Muscle of leg (tissue), 11 donors: ENCODE results near the gene MYH10. TPM values are rescaled to one million over a fixed set of nuclear protein-coding genes. Genes with fewer than 3 reads are reported as not detected.

Source experiments
- DNase-seq: peaks from one replicate; pipeline ENCODE4 v3.0.0; 2013
- H3K27ac ChIP-seq: one replicate; pipeline ENCODE4 v1.5.1; 2013; ENCODE audit warnings: mild to moderate bottlenecking, low read length, control low read depth
- H3K27me3 ChIP-seq: one replicate; pipeline ENCODE4 v1.6.1; 2013; ENCODE audit warnings: low read length; ENCODE audit not compliant: control insufficient read depth, insufficient read depth
- H3K36me3 ChIP-seq: one replicate; pipeline ENCODE4 v1.6.1; 2013; ENCODE audit warnings: low read length; ENCODE audit not compliant: control insufficient read depth, insufficient read depth
- H3K4me1 ChIP-seq: one replicate; pipeline ENCODE4 v1.6.1; 2013; ENCODE audit warnings: low read length; ENCODE audit not compliant: control insufficient read depth, insufficient read depth
- H3K4me3 ChIP-seq: one replicate; pipeline ENCODE4 v1.5.1; 2013; ENCODE audit warnings: low read length, control low read depth
- H3K9me3 ChIP-seq: replicated peaks from 2 replicates; pipeline ENCODE4 v1.6.1; 2013; ENCODE audit warnings: low read depth, low read length; ENCODE audit not compliant: control insufficient read depth
- WGBS: methylation state at CpG from one replicate; pipeline ENCODE4 v1.1.5; 2013; ENCODE audit warnings: missing lambda C conversion rate; ENCODE audit not compliant: insufficient coverage; 5-methylcytosine and 5-hydroxymethylcytosine counted together
- polyA plus RNA-seq, 8 donors: library from polyadenylated mRNA; unstranded; fragments of 120-200 nt; gene quantifications; one replicate each; pipeline versions ENCODE4 v1.2.1 to v1.2.3, GENCODE V29; 2013; ENCODE audit warnings: inconsistent platforms in 1 of 8, low replicate concordance in 1 of 8; ENCODE audit not compliant: insufficient read length in 8 of 8, insufficient read depth in 1 of 8
- total RNA-seq: library from RNA; stranded (reverse); fragments of 120-200 nt; gene quantifications from one replicate; pipeline ENCODE4 v1.2.4, GENCODE V29; 2013

Gene MYH10
- total and polyA plus RNA-seq, 9 donors: 44.2 to 92.6 (median 72.6) TPM

DNA sequence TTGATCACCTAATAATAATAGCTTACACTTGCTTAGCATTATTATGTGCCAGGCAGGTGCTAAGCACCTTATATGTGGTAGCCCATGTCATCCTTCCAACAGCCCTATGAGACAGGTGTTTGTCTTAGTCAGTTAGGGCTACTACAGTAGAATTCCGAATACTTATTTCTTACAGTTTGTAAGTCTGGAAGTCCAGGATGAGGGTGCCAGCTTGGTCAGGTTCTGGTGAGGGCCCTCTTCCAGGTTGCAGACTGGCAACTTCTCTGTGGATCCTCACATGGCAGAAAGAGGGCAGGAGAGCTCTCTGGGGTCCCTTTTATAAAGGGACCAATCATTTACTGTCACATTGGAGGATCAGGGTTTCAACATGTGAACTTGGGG, 19.6 kb upstream of the MYH10 start:
- Histone ChIP-seq H3K27me3 (peaks cover 2% of the 10 kb centered on the region), H3K27ac (peak overlapping the region; percentile 35), H3K4me1 (peaks cover 5% of the 10 kb centered on the region), H3K4me3 (no peak overlapping the region), H3K9me3 (no peaks in the 10 kb centered on the region), H3K36me3 (no peaks in the 10 kb centered on the region)
- WGBS: no CpG with 5 or more reads among the region's 1 CpG
- no peak for DNase-seq

DNA sequence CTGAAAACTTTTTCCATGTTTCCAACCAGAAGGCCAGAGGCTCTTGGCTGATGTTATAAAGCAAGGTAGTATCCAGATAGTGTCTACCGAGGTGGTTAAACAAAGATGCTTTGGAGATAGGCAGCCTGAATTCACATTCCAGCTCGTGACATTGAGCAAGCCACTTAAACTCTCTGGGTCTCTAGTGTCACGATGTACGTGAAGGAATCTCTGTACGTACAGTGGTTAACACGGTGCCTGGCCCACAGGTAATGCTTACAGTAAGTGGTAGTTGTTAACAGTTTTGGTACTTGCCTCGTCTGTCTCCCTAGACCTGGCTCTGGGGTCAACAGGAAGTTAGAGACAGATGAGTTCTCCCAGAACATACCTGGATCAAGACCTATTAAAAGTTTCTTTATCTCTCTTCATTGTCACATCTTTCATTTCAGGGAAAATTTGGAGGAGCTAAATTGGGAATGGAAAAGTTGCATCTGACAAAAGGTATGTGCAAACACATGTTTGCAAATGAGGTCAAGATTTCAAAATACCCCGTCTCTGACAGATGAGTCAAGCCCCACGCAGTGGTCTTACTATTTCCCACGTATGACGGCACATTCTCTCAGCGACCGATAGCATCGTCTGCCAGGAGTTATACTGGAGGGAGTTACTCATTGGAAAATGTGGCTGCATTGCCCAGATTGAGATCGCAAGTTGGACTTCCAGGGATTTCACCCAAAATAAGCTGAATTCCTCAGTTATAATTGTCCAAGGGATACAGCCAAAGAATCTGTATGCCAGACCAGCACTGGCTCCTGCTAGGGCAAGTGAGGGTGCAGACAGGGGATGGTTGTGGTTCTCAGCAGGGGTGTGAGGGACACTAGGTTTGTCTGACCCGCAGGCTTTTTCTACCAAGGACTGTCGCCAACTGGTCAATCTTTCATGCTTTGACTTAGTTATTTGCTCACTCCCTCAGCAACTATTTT, 18.9 kb upstream of the MYH10 start:
- Histone ChIP-seq H3K36me3 (no peaks in the 10 kb centered on the region), H3K9me3 (no peaks in the 10 kb centered on the region), H3K4me1 (peaks cover 5% of the 10 kb centered on the region), H3K27ac (peak overlapping the region; percentile 57), H3K27me3 (peaks cover 2% of the 10 kb centered on the region), H3K4me3 (no peak overlapping the region)
- WGBS: 38% methylated on average over 10 of the region's 17 CpGs
- peak; percentile 89 for DNase-seq

GRCh38 chr17:8647956-8648355, 17.4 kb upstream of the MYH10 start:
- Histone ChIP-seq H3K27me3 (peaks cover 2% of the 10 kb centered on the region), H3K36me3 (no peaks in the 10 kb centered on the region), H3K4me1 (peaks cover 5% of the 10 kb centered on the region), H3K27ac (peak overlapping the region; percentile 72), H3K9me3 (no peaks in the 10 kb centered on the region), H3K4me3 (no peak overlapping the region)
- peak; percentile 75 for DNase-seq
- WGBS: 80% methylated on average over 2 of the region's 7 CpGs

GRCh38 chr17:8647202-8647601, 16.7 kb upstream of the MYH10 start:
- H3K27me3 ChIP-seq: peaks cover 2% of the 10 kb centered on the region
- H3K4me1 ChIP-seq: peaks cover 5% of the 10 kb centered on the region
- no peak overlapping the region for H3K4me3 ChIP-seq
- 88% methylated on average over 4 of the region's 7 CpGs for WGBS
- H3K9me3 ChIP-seq: no peaks in the 10 kb centered on the region
- peak overlapping the region; percentile 13 for H3K27ac ChIP-seq
- no peaks in the 10 kb centered on the region for H3K36me3 ChIP-seq
- DNase-seq: no peak

DNA sequence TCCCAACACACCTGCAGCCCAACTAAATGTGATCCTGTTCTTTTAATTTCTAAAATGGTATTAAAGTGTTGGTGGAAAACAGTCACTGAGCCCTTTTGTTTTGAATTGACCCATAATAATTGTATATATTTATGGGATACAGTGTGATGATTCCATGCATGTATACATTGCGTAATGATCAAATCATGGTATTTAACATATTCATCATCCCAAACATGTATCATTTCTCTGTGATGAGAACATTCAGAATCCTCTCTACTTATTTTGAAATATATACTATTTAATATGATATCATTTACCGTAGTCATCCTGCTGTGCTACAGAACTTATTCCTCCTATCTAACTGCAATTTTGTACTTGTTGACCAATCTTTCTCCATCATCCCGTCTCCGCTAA, 14.0 kb upstream of the MYH10 start:
- H3K27me3 ChIP-seq: no peaks in the 10 kb centered on the region
- H3K9me3 ChIP-seq: no peaks in the 10 kb centered on the region
- DNase-seq: no peak
- H3K4me3 ChIP-seq: no peak overlapping the region
- peaks cover under 1% of the 10 kb centered on the region for H3K4me1 ChIP-seq
- 89% methylated on average over 2 of the region's 4 CpGs for WGBS
- no peak overlapping the region for H3K27ac ChIP-seq
- no peaks in the 10 kb centered on the region for H3K36me3 ChIP-seq

GRCh38 chr17:8643855-8644506, 13.5 kb upstream of the MYH10 start:
- WGBS: 83% methylated on average over 6 of the region's 11 CpGs
- DNase-seq: no peak

GRCh38 chr17:8639709-8640108, 9.2 kb upstream of the MYH10 start:
- Histone ChIP-seq H3K9me3 (no peaks in the 10 kb centered on the region), H3K36me3 (no peaks in the 10 kb centered on the region), H3K4me3 (no peak overlapping the region), H3K27me3 (no peaks in the 10 kb centered on the region), H3K4me1 (no peaks in the 10 kb centered on the region), H3K27ac (no peak overlapping the region)
- no peak for DNase-seq
- 86% methylated on average over 1 of the region's 1 CpG for WGBS

More at GRCh38 chr17:8643855-8644506, 13.5 kb upstream of the MYH10 start:
- no peak overlapping the region for H3K27ac ChIP-seq
- no peaks in the 10 kb centered on the region for H3K9me3 ChIP-seq
- H3K27me3 ChIP-seq: no peaks in the 10 kb centered on the region
- no peaks in the 10 kb centered on the region for H3K36me3 ChIP-seq
- H3K4me3 ChIP-seq: no peak overlapping the region
- no peaks in the 10 kb centered on the region for H3K4me1 ChIP-seq

DNA sequence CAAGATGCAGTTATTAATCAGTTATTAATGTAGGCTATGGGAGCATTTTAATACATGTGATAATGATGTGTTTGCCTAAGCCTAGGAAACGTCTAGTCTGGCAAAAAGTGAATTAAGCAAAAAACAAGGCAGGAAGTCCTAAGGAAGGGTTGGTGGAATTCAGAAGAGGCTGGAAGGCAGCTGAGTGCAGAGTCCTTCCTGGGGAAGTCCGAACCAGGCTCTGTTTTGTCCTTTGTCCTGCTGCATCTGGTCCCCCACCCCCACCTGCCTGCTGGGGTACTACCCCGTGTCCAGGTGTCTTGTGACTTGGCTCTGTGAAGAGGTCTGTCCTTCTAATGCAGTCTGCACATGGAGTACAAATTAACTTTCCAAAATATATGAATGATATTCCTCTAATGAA, 1.5 kb upstream of the MYH10 start:
- peak; percentile 46 for DNase-seq
- H3K4me3 ChIP-seq: no peak overlapping the region
- WGBS: 20% methylated on average over 1 of the region's 3 CpGs
- no peaks in the 10 kb centered on the region for H3K9me3 ChIP-seq
- H3K4me1 ChIP-seq: peaks cover 12% of the 10 kb centered on the region
- H3K27me3 ChIP-seq: peaks cover 2% of the 10 kb centered on the region
- H3K36me3 ChIP-seq: no peaks in the 10 kb centered on the region
- H3K27ac ChIP-seq: no peak overlapping the region

- peaks cover 12% of the 10 kb centered on the region for H3K4me1 ChIP-seq
- H3K9me3 ChIP-seq: no peaks in the 10 kb centered on the region
- no peak for DNase-seq
- peak overlapping the region; percentile 72 for H3K4me3 ChIP-seq
- no CpG with 5 or more reads among the region's 13 CpGs for WGBS
- peaks cover 2% of the 10 kb centered on the region for H3K27me3 ChIP-seq
- no peaks in the 10 kb centered on the region for H3K36me3 ChIP-seq
- peak overlapping the region; percentile 79 for H3K27ac ChIP-seq
Measured at GRCh38 chr17:8631554-8631877, 991 bp upstream of the MYH10 start.

- WGBS: under 1% methylated on average over 82 of the region's 85 CpGs
- Histone ChIP-seq H3K36me3 (no peaks in the 10 kb centered on the region), H3K27me3 (peaks cover 2% of the 10 kb centered on the region)
Measured at GRCh38 chr17:8630802-8631553, 453 bp upstream of the MYH10 start.

More at GRCh38 chr17:8630802-8631553, 453 bp upstream of the MYH10 start:
- peaks cover 12% of the 10 kb centered on the region for H3K4me1 ChIP-seq
- peak; percentile 100 for DNase-seq
- peak overlapping the region; percentile 79 for H3K27ac ChIP-seq
- no peaks in the 10 kb centered on the region for H3K9me3 ChIP-seq
- peak overlapping the region; percentile 72 for H3K4me3 ChIP-seq
